HFF-Myc (cell line): Measurements from ENCODE around the gene COMMD10.

Experiments used
- DNase-seq: peaks from one replicate; pipeline ENCODE4 v3.0.0-alpha.2; 2011; ENCODE audit warnings: low read depth; ENCODE audit errors: extremely low read depth
- H3K4me3 ChIP-seq: replicated peaks from 2 replicates; pipeline ENCODE4 v1.5.1; 2011; ENCODE audit warnings: low read depth, mild to moderate bottlenecking, control low read depth, low read length
- CTCF ChIP-seq: IDR thresholded peaks from 2 replicates; pipeline ENCODE4 v1.5.1; 2012; ENCODE audit warnings: mild to moderate bottlenecking, low read depth, low read length, control low read depth; ENCODE audit errors: missing control alignments

COMMD10 gene

GRCh38 chr5:116288524-116288923 is 203.7 kb downstream of the COMMD10 start:
- no peak overlapping the region for H3K4me3 ChIP-seq
- no peak for DNase-seq
- no peak for TF ChIP-seq CTCF

GRCh38 chr5:116289276-116289675 is 204.5 kb downstream of the COMMD10 start:
- no peak for DNase-seq

GRCh38 chr5:116291271-116291670 is 206.4 kb downstream of the COMMD10 start:
- no peak for DNase-seq
- H3K4me3 ChIP-seq = no peak overlapping the region
- TF ChIP-seq CTCF = no peak

More at GRCh38 chr5:116289276-116289675, 204.5 kb downstream of the COMMD10 start:
- no peak overlapping the region for H3K4me3 ChIP-seq
- peak; percentile 21 for TF ChIP-seq CTCF

GRCh38 chr5:116292321-116292720 is 207.5 kb downstream of the COMMD10 start:
- no peak for TF ChIP-seq CTCF
- DNase-seq = no peak
- no peak overlapping the region for H3K4me3 ChIP-seq

GRCh38 chr5:116296335-116297072 is 211.7 kb downstream of the COMMD10 start:
- H3K4me3 ChIP-seq = no peak overlapping the region
- no peak for DNase-seq
- TF ChIP-seq CTCF = no peak

GRCh38 chr5:116297296-116297814 is 212.5 kb downstream of the COMMD10 start:
- TF ChIP-seq CTCF = no peak

More at GRCh38 chr5:116297296-116297814, 212.5 kb downstream of the COMMD10 start:
- no peak for DNase-seq
- H3K4me3 ChIP-seq = no peak overlapping the region
